ENCODE results near the gene LCMT1. TPM values are rescaled to one million over a fixed set of nuclear protein-coding genes. Genes with fewer than 3 reads are reported as not detected.

LCMT1 gene
- total and polyA plus RNA-seq, 5 donors = 34.2 to 41.6 (median 36.1) TPM

DNA sequence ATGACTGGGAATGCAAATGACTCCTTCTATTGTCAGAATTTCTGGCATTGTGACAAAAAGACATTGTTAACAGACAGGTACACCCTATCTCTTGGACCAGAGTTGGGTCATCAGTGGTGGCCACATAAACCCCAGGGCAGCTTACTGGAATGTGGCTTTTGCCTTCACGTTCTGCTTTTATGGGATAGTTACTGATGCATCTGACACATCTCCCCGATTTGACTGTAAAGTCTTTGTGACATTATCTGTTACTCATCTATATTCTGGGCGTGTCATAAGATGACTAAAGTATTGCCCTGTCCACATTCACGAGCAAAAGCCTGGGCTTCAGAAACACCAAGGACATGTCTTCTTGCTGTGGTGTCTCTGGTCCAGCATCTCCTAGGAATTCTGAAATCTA is 86.5 kb downstream of the LCMT1 start:
- ATAC-seq (no peak), DNase-seq (no peak)
- intact Hi-C loops (cut with DNase I) = no loop called here
- H3K4me1 ChIP-seq (ENCODE audit: control insufficient read depth, insufficient read depth, low read length) = no peaks in the 10 kb centered on the region
- H3K9me3 ChIP-seq (ENCODE audit: control insufficient read depth, low read length) = no peaks in the 10 kb centered on the region
- no peak overlapping the region for H3K4me3 ChIP-seq (ENCODE audit: low read length)
- no peak overlapping the region for H3K27ac ChIP-seq (ENCODE audit: low read length)
- H3K27me3 ChIP-seq (ENCODE audit: control insufficient read depth, insufficient read depth) = no peaks in the 10 kb centered on the region
- WGBS = 84% methylated on average over 4 of the region's 4 CpGs

DNA sequence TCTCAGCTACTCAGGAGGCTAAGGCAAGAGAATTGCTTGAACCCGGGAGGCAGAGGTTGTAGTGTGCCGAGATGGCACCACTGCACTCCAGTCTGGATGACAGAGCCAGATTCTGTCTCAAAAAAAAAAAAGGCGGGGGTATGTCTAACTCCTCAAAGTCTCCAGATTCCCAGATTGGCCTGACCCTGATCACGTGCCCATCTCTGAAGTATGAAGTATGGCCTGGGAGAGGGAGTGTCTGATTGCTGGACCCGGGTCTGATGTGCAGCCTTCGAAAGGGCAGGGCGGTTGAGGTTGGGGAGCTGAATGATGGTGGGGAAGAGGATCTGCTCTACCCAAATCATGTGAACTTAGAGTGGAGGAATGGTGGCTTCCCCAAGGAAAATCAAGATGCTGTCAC is 87.9 kb downstream of the LCMT1 start:
- Histone ChIP-seq H3K27ac (ENCODE audit: low read length) (no peak overlapping the region), H3K4me3 (ENCODE audit: low read length) (no peak overlapping the region), H3K4me1 (ENCODE audit: control insufficient read depth, insufficient read depth, low read length) (no peaks in the 10 kb centered on the region), H3K27me3 (ENCODE audit: control insufficient read depth, insufficient read depth) (no peaks in the 10 kb centered on the region), H3K9me3 (ENCODE audit: control insufficient read depth, low read length) (no peaks in the 10 kb centered on the region)
- DNase-seq = no peak
- intact Hi-C loops (cut with DNase I) = no loop called here
- ATAC-seq = no peak
- WGBS = 93% methylated on average over 7 of the region's 7 CpGs

DNA sequence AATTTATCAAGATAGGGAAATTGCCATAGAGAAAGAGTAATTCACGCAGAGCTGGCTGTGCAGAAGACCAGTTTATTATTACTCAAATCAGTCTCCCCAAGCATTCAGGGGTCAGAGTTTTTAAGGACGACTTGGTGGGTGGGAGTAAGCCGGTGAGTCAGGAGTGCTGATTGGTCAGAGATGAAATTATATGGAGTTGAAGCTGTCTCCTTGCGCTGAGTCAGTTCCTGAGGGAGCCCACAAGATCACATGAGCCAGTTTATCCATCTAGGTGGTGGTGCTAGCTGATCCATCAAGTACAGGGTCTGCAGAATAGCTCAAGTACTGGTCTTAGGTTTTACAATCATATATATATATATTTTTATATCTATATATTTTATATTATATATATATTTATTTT is 99.2 kb downstream of the LCMT1 start:
- ATAC-seq (no peak), DNase-seq (no peak)
- Histone ChIP-seq H3K9me3 (ENCODE audit: control insufficient read depth, low read length) (no peaks in the 10 kb centered on the region), H3K4me3 (ENCODE audit: low read length) (no peak overlapping the region), H3K27me3 (ENCODE audit: control insufficient read depth, insufficient read depth) (no peaks in the 10 kb centered on the region), H3K4me1 (ENCODE audit: control insufficient read depth, insufficient read depth, low read length) (peaks cover 2% of the 10 kb centered on the region), H3K27ac (ENCODE audit: low read length) (no peak overlapping the region)
- intact Hi-C loops (cut with DNase I) = no loop called here
- WGBS = 56% methylated on average over 4 of the region's 4 CpGs

DNA sequence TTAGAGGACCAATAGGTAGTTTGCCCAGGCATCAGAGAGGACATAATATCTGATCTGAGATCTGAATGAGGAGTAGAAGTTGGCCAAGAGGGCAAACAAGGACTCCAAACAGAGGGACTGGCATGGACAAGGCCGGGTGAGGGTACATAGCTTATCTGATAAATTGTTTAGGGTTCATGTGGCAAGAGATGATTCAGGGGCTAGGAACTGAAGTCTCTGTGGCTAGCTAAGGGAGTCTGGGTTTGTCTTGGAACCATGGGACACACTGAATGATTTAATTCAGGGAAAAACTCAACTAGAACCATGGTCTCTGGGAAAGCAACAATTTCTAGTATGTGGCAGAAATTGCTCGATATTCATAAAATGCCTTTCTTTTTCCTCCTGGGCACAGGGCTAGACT is 101.1 kb downstream of the LCMT1 start:
- 92% methylated on average over 2 of the region's 2 CpGs for WGBS
- DNase-seq (no peak), ATAC-seq (no peak)
- H3K27me3 ChIP-seq (ENCODE audit: control insufficient read depth, insufficient read depth) = no peaks in the 10 kb centered on the region
- intact Hi-C loops (cut with DNase I) = no loop called here
- H3K4me1 ChIP-seq (ENCODE audit: control insufficient read depth, insufficient read depth, low read length) = peaks cover 2% of the 10 kb centered on the region
- H3K4me3 ChIP-seq (ENCODE audit: low read length) = no peak overlapping the region
- H3K27ac ChIP-seq (ENCODE audit: low read length) = no peak overlapping the region
- H3K9me3 ChIP-seq (ENCODE audit: control insufficient read depth, low read length) = no peaks in the 10 kb centered on the region

DNA sequence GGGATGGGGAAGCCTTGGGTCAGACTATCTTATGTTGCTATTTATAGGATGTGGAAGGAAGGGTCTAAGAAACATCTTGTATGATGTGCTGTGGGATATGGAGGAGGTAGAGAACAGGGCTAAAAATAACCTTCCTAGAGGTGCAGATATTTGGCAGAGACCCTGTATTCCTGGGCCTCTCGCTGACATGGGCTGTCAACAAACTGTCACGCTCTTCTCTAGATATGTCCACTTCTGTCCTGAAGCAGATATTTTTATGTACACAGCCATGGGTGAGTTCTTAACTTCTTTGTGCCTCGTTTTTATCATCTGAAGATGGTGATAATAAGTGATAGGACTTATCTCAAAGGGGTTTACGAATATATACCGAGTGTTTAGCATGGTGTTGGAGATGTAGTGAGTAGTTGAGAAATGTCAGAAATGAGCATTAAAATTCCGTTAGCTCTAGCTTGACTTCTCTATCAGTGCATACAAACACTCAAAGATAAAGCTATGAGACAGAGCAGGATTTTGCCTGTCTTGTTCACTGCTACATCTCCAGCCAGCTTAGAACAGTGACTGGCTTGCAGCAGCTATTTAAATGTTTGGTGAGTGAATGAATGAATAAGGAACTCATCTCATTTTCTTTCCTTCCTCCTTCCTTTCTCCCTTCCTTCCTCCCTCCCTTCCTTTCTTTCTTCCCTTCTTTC is 102.3 kb downstream of the LCMT1 start:
- Histone ChIP-seq H3K27ac (ENCODE audit: low read length) (no peak overlapping the region), H3K9me3 (ENCODE audit: control insufficient read depth, low read length) (no peaks in the 10 kb centered on the region), H3K4me3 (ENCODE audit: low read length) (no peak overlapping the region), H3K27me3 (ENCODE audit: control insufficient read depth, insufficient read depth) (no peaks in the 10 kb centered on the region), H3K4me1 (ENCODE audit: control insufficient read depth, insufficient read depth, low read length) (peaks cover 2% of the 10 kb centered on the region)
- ATAC-seq (peak; percentile 57 to 90), DNase-seq (no peak)
- WGBS = 21% methylated on average over 6 of the region's 6 CpGs
- intact Hi-C loops (cut with DNase I) = no loop called here

DNA sequence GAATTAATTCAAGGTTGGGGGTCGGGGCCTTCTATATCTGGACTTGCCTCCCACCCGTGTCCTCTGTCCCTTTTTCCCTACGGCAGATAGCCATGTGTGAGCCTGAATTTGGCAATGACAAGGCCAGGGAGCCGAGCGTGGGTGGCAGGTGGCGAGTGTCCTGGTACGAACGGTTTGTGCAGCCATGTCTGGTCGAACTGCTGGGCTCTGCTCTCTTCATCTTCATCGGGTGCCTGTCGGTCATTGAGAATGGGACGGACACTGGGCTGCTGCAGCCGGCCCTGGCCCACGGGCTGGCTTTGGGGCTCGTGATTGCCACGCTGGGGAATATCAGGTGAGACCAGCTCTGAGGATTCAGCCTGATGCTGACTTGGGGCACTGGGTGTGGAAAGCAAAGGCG is 105.6 kb downstream of the LCMT1 start:
- no peak overlapping the region for H3K27ac ChIP-seq (ENCODE audit: low read length)
- WGBS = 81% methylated on average over 17 of the region's 17 CpGs
- ATAC-seq (no peak), DNase-seq (no peak)
- peaks cover 2% of the 10 kb centered on the region for H3K4me1 ChIP-seq (ENCODE audit: control insufficient read depth, insufficient read depth, low read length)
- no peaks in the 10 kb centered on the region for H3K27me3 ChIP-seq (ENCODE audit: control insufficient read depth, insufficient read depth)
- no peak overlapping the region for H3K4me3 ChIP-seq (ENCODE audit: low read length)
- no peaks in the 10 kb centered on the region for H3K9me3 ChIP-seq (ENCODE audit: control insufficient read depth, low read length)
- intact Hi-C loops (cut with DNase I) = no loop called here

DNA sequence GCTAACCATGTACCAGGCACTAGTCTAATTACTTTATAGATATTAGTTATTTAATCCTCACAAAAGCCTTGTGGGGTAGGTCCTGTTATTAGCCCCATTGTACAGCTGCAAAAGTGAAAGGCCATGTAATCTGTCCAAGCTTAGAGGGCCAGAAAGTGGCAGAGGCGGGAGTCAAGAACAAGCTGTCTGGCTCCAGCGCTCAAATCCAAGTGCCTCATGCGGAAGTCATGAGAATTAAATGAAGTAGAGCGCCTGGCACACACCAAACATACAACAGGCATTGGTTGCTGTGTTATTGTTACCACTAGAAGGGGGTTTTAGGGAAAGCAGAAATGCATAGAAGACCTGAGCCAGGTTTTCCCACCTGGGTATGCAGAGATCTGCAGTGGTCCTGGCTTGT is 106.4 kb downstream of the LCMT1 start:
- no peak for DNase-seq
- no peaks in the 10 kb centered on the region for H3K9me3 ChIP-seq (ENCODE audit: control insufficient read depth, low read length)
- 90% methylated on average over 4 of the region's 4 CpGs for WGBS
- ATAC-seq = no peak
- no peak overlapping the region for H3K4me3 ChIP-seq (ENCODE audit: low read length)
- no peaks in the 10 kb centered on the region for H3K4me1 ChIP-seq (ENCODE audit: control insufficient read depth, insufficient read depth, low read length)
- H3K27me3 ChIP-seq (ENCODE audit: control insufficient read depth, insufficient read depth) = no peaks in the 10 kb centered on the region
- no peak overlapping the region for H3K27ac ChIP-seq (ENCODE audit: low read length)
- intact Hi-C loops (cut with DNase I) = no loop called here

DNA sequence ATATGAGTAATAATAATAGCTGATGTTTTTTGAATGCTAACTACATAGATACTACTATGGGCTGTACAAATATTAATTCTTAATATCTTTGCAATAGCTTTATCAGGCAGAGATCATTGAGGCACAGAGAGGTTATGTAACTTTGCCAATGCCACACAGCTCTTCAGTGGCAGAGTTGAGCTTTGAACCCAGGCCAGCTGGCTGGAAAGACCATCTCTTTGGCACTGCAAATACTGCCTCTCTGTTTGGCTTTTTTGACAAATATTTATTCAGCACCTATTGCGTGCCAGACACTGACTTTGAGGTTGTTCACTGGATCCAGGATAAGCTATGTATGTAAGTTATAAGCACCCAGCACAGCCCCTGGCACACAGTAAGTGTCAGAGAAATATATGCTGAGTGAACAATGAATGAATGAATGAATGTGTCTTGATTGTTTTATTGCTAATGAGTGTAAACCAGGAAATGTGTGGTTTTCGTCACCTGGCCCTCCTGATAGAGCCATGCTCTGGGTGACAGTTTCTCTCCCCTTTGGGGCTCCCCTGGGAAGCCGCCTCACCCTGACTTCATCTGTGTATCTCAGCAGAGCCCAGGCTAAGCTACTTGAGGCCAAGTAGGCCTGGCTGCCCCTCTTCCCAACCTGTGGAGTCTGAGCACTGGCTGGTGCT is 107.7 kb downstream of the LCMT1 start:
- DNase-seq = no peak
- intact Hi-C loops (cut with DNase I) = no loop called here
- WGBS = 89% methylated on average over 3 of the region's 3 CpGs
- Histone ChIP-seq H3K4me3 (ENCODE audit: low read length) (no peak overlapping the region), H3K4me1 (ENCODE audit: control insufficient read depth, insufficient read depth, low read length) (no peaks in the 10 kb centered on the region), H3K27me3 (ENCODE audit: control insufficient read depth, insufficient read depth) (no peaks in the 10 kb centered on the region), H3K27ac (ENCODE audit: low read length) (no peak overlapping the region), H3K9me3 (ENCODE audit: control insufficient read depth, low read length) (no peaks in the 10 kb centered on the region)
- no peak for ATAC-seq

DNA sequence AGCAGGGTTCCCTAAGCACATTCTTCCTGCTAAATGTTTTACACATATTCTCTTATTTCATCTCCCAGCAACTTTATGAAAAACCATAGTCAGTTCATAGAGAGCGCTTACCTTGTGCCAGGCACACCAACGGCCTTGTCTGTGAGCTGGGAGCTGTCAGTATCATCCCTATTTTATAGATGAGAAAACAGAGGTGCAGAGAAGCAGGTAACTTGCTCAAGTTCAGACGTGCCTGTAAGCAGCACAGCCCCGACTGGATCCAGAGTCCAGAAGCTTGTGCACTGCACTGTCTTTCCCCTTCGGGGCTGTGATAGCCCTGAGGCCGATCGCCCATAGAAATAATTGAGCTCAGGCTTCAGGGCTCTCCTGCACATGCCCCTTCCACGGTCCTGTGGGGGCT is 111.4 kb downstream of the LCMT1 start:
- 79% methylated on average over 8 of the region's 8 CpGs for WGBS
- no peak for DNase-seq
- no peaks in the 10 kb centered on the region for H3K27me3 ChIP-seq (ENCODE audit: control insufficient read depth, insufficient read depth)
- no peak overlapping the region for H3K27ac ChIP-seq (ENCODE audit: low read length)
- intact Hi-C loops (cut with DNase I) = loop anchor here in 3 of 4 donors (5.0 to 10.0 kb wide), 4 partner anchors 98 to 171 kb away; partner anchors contain the start of gene LCMT1 (in 1 of the 3)
- no peak overlapping the region for H3K4me3 ChIP-seq (ENCODE audit: low read length)
- no peaks in the 10 kb centered on the region for H3K4me1 ChIP-seq (ENCODE audit: control insufficient read depth, insufficient read depth, low read length)
- ATAC-seq = no peak
- no peaks in the 10 kb centered on the region for H3K9me3 ChIP-seq (ENCODE audit: control insufficient read depth, low read length)

DNA sequence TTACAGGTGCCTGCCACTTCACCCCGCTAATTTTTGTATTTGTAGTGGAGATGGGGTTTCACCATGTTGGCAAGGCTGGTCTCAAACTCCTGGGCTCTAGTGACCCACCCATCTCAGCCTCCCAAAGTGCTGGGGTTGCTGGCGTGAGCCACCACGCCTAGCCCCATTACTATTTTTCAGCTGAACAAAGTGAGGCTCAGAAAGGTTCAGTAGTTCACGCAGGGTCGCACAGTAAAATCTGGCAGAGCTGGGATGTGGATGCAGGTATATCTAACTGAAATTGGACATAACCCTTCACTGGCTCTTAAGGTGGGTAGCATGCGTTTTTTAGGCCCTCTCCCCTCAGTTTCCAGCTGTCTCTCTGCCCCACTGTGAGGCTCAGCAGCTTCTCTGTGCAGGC is 112.4 kb downstream of the LCMT1 start:
- no peak for DNase-seq
- WGBS = 78% methylated on average over 6 of the region's 6 CpGs

DNA sequence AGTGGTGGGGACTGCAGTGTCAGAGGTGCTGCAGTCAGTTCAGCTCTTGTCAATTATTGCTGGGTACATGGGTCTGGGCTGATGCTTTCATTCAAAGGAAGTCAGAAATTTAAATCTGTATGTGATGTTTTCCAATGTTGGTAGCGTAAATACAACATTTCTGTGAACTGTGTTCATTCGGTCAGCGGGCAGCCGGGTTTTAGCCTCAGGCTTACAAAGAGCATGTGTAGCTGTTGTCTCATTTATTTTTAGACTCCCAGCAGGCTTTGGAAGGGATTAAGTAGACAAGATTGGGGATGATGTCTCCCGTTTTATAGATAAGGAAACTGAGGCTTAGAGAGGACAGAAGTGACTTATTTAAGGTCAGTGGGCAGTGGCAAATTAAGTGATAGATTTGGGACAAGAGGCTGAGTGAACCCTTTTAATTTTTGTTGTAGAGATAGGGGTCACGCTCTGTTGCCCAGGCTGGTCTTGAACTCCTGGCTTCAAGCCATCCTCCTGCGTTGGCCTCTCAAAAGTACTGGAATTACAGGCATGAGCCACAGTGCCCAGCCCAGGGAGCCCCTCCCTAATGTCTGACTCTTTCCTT is 113.3 kb downstream of the LCMT1 start:
- H3K4me3 ChIP-seq (ENCODE audit: low read length) = no peak overlapping the region
- intact Hi-C loops (cut with DNase I) = loop anchor here (5.0 to 10.0 kb wide), 5 partner anchors 100 to 173 kb away; partner anchors contain the start of gene LCMT1 (in 1 of the 4)
- WGBS = 64% methylated on average over 7 of the region's 7 CpGs
- no peaks in the 10 kb centered on the region for H3K4me1 ChIP-seq (ENCODE audit: control insufficient read depth, insufficient read depth, low read length)
- DNase-seq (no peak), ATAC-seq (no peak)
- H3K9me3 ChIP-seq (ENCODE audit: control insufficient read depth, low read length) = no peaks in the 10 kb centered on the region
- no peak overlapping the region for H3K27ac ChIP-seq (ENCODE audit: low read length)
- no peaks in the 10 kb centered on the region for H3K27me3 ChIP-seq (ENCODE audit: control insufficient read depth, insufficient read depth)

More for the DNA sequence above, 112.4 kb downstream of the LCMT1 start:
- H3K9me3 ChIP-seq (ENCODE audit: control insufficient read depth, low read length) = no peaks in the 10 kb centered on the region
- no peak for ATAC-seq
- H3K27ac ChIP-seq (ENCODE audit: low read length) = no peak overlapping the region
- no peak overlapping the region for H3K4me3 ChIP-seq (ENCODE audit: low read length)
- no peaks in the 10 kb centered on the region for H3K4me1 ChIP-seq (ENCODE audit: control insufficient read depth, insufficient read depth, low read length)
- intact Hi-C loops (cut with DNase I) = loop anchor here in 3 of 4 donors (5.0 to 10.0 kb wide), 4 partner anchors 99 to 172 kb away; partner anchors contain the start of gene LCMT1 (in 1 of the 3)
- no peaks in the 10 kb centered on the region for H3K27me3 ChIP-seq (ENCODE audit: control insufficient read depth, insufficient read depth)
